Effector CD8-positive, alpha-beta T cell (primary cell): ENCODE results near the gene SH2B3.
"Not testable (repeated sequence)": the region's sequence is repeated elsewhere in the genome, so short reads cannot be mapped to it uniquely, and the experiment has no call there.

Experiments used
- DNase-seq: peaks from one replicate; lab custom pipeline; 2025; lab: John Stamatoyannopoulos, UW
- total RNA-seq, 4 experiments: gene quantifications; one replicate each; lab custom pipeline; 2026; lab: John Stamatoyannopoulos, UW

The SH2B3 gene
- total RNA-seq: 87.1 to 165 (median 113) reads per million in 4 experiments

DNA sequence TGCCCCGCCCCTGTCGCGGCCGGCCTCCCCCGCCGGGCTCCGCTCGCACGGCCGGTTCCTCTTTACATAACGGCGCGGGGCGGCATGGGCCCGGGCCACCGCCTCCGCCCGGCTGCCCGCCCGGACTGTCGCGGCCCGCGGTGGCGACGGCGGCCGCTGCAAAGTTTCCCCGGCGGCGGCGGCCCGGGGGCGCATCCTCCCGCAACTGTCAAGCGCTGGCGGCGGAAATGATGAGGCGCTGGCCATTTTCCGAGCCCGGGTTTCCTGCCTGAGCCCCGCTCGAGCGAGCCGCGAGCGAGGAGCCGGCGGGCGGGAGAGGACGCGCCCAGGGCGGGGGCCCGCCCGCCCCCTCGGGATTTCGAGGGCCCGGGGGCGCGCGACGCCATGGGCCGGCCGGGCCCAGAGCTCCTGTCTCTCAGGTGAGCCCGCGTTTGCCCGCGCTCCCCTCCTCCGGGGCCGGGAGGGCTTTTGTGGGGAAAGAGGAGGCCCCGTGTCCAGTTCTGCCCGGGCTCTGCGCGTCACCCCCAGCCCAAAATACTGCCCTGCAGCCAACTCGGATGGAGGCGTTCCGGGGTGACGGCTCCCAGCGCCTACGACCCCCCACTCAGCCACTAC is at the start of gene SH2B3:
TSS of gene SH2B3 (plus strand) at position 65 of the 615 bp plus-strand sequence. CDS start 12,223 bp downstream, outside the sequence.
- peak; percentile 75 for DNase-seq

DNA sequence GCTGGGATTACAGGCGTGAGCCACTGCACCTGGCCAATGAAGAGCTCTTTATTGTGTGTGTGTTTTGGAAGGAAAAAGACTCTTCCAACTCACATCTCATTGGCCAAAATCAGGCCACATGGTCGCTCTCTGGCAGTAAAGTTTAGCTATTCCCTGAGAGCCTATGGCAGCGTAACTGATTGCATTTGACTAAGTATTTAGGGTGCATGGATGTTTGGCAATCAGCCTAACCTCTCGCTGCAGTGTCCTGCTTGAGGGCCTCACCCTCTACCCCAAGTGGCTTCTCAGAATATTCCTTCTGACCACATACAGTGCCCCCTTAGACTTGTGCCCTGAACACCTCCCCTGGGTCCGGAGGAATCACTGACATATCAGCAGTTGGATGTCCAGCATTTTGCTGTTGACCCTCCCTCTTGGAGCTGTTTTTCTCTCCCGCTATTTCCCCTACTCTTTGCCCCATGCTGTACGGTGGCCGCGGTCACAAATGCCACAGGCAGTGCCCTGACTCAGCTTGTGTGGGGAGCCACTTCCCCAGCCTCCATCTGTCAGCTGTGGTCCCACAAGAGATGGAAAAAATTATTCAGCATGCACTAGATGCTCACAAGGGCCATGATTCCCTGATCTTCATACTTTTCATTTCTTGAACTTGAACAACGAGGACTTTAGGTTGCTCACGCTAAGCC is 46.4 kb upstream of the SH2B3 start:
- no peak for DNase-seq

DNA sequence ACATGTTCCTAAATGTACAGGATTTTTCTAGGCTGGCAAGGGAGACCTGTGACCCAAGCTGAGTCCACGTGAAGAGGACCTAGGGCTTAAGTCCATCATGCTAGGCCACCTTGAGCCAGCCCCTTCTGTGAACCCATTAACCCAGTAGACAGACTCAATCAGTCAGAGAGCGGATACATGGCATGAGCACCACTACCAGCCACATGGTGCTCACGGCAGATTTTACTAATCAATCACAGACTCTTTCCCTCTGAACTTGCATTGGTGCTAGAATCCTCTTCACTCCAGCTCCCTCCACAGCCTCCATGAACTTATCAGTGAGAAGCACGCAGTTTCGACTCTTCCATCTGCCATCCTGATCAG is 45.8 kb upstream of the SH2B3 start:
- DNase-seq: no peak

DNA sequence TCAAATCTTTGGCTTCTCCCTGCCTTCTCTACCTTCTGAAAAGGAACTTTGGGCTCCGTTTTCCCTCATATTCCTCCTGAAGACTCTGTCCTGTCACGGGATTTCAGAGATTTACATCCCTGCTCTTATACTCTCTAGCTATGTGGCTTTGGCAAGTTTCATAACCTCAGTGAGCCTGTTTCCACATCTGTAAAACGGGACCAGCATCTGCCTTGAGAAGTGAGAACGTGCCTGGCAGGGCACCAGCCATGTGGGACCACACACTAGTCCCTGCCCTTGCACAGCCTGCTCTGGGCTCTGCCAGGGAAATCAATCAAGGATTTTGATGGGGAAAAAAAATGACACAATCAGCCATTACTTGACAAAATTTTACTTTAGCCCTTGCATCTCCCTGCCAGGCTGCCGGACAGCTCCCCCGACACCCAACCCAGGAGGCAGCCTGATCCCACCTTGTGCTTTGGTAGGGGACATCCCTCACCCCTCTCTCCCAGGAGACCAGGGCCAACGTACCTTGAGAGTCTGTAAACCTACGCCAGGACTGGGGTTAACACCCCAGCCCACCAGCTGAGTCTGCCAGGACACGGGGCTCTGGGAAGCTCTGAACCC is 45.3 kb upstream of the SH2B3 start:
- no peak for DNase-seq

DNA sequence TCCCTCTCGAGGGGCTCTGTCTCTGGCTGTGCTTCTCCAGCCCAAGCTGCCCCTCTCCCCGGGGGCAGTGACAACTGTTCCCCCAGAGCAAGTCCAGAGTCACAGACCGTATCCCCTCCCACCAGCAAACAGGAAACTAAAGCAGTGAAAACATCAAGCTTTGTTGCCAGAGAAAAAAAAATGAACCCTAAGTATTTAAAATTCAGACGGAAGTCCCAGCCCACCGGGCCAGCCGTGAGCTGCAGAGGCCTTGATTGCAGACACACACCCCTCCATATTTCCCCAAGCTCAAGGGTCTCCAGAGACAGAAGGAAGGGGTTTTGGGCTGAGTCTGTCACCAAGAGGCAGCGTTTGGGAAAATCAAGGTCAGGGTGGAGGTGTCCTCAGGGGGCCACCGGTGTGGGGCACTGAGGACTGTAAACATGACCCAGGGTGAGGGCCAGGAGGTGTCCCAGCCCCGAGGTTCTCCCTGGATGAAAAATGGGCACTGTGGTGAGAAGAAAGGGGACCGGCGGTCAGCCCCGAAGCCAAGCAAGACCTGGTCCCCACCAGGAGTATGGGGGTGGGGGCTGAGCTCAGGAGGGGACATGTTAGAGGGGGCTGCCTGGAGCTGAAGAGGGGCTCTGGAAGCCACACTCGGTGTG is 44.5 kb upstream of the SH2B3 start:
- no peak for DNase-seq

DNA sequence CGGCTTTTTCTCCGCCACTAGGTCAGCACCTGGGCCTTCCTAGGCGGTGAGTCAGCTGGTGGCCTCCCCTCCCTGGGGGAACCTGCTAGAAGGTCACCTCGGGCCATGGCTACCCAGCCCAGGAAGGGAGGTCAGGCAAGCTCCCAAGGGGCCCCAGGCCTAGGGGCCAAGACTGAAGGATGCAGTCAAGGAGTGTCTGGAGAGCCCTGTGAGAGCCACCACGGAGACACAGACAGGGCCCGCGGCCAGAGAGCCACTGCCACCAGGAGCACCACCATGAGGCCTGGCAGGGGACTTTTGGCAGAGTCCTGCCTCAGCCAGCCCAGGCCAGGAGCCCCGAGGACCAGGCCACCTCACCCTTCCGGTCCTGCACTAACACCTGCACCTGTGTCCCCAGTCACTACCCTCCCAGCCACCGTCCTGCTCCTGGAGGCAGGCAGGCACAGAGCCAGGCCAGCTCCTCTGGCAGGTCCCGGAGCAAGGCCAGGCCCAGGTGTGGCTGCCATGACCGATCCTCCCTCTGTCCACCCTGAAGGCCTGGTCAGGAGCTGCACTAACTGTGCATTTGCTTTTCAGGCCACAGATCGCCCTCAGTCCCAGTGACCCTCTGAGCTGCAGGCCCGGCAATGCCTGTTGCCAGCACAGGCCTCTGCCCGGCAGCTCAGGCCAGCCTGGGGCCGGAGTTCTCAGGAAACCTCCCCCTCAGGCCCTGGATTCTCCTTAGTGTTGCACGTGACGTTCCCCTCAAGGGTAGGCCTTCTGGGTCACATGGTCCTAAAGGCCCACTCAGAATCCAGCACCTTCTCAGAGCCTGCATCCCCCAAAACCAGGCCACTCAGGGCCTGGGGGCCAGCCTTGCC is 43.8 kb upstream of the SH2B3 start:
- DNase-seq: no peak

DNA sequence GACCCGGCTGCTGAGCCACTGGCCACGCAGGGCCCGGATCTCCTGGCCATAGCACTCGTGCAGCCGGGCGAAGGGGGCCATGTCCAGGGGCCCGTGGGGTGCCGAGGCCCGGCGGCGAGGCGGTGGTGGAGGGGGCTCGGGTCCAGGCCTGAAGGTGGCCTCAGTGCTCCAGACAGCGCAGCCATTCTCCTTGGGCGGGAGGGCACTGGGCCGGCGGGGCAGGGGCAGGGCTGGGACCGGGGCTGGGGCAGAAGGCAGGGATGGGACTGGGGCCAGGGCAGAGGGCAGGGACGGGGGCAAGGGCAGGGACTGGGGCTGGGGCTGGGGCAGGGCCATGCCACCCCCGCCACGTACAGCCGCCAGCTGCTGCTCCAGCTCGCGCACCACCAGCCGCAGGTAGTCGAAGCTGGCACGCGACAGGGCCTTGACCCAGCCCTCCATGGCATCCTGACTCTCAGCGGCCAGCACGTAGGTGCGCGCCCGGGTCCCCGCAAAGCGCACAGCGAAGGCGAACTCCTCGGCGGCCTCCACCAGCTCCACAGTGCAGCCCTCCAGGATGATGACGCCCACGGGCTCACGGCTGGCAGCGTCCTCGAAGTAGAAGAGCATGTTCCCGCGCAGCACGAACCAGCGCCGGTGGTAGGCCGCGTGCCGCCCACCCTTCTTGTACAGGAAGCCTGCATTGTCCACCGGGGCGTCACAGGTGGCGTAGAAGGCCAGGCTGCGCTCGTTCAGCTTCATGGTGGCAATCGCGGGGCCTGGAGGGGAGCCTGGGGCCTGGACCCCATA is 42.8 kb upstream of the SH2B3 start:
- no peak for DNase-seq

DNA sequence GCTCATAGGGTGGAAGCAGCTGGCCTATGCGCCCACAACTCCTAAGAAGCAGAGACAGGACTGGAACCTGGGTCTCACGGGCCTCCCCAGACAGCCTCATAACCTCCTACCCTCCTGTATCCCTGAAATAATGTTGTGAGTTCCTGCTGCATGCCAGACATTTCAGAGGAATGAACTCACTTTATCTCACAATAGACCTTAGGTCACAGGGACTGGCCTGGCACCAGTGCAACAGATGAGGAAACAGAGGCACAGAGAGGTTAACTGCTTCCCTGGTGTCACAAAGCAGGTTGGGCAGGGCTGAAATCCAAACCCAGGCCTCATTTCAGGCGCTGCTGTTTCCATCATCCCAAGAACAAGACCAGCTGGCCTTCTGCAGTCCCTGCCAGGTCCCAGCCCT is 42.1 kb upstream of the SH2B3 start:
- DNase-seq: no peak

DNA sequence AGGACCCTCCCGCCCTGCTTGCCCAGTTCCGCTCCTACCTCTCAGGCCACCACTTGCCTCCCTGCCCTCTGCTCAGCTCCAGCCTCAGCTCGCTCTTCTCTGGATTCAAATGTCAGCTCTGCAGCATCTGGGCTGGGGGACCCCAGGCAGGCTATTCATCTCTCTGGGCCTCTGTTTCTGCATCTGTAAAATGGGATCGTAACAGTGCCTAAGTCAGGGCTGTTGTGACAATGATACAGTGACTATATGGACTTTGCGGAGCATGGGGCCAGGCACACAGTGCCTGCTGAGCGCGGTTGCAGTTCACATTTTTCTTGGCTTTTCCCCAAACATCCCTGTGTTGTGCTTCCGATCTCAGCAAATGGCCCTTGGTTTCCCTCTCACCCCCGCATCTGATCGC is 39.6 kb upstream of the SH2B3 start:
- no peak for DNase-seq

DNA sequence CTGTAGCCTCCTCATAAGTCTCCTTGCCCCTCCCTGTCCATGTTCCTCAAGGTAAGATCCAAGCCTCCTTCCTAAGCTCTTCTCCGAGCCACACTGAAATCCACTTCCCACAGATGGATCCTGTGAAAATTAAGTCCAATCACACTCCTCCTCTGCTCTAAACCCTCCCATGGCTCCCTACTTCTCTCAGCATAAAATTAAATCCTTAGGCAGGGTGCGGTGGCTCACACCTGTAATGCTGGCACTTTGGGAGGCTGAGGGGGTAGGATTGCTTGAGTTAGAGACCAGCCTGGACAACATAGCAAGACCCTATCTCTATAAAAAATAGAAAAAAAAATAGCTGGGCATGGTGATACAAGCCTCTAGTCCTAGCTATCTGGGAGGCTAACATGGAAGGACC is 39.1 kb upstream of the SH2B3 start:
- no peak for DNase-seq

DNA sequence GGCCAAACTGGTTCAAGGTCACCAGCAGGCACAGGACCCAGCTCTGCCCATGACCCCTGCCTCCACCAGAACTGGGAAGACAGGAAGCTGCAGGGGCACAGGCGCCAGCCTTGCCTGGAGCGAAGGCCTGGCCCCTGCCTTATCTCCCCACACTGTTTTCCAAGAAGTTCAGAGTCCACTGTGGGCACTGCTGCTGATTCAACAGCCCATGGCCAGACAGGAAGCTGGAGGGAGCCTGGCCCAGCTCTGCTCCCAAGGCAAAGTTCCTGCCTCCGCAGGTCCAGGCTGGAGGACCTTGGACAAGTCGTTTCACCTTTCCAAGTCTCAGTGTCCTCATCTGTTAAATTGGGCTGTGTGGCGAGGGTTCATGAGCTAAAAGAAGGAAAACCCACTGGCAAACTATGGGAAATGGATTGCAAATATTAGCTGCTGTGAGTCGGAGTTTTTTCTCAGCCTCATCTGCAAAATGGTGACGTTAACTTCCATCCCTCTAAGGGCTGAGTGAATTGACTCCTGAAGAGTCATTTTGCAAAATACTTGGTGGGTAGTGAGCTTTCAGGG is 38.0 kb upstream of the SH2B3 start:
- no peak for DNase-seq

DNA sequence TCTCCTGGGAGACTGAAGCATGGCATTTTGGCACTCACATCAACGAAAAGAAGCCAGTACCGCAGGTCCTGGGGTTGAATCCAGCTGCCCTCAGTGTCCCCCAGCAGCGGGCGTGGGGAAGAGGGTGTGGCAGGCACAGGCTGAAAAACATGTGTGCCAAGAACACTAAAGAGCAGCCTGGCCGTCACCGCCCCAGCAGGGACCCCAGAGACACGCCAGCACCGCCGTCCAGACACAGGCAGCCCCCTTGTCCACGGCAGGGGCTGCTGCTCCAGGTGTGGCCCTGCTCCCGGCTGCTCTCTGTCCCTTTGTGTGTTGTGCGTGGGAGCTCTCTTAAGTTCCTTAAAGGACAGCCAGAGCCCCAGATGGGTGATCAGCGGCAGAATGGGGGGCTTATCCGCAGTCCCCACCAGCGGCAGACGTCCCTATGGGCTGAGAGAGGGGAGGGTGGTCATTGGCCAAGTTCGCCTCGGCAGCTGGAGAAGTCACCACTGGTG is 37.4 kb upstream of the SH2B3 start:
- DNase-seq: no peak

DNA sequence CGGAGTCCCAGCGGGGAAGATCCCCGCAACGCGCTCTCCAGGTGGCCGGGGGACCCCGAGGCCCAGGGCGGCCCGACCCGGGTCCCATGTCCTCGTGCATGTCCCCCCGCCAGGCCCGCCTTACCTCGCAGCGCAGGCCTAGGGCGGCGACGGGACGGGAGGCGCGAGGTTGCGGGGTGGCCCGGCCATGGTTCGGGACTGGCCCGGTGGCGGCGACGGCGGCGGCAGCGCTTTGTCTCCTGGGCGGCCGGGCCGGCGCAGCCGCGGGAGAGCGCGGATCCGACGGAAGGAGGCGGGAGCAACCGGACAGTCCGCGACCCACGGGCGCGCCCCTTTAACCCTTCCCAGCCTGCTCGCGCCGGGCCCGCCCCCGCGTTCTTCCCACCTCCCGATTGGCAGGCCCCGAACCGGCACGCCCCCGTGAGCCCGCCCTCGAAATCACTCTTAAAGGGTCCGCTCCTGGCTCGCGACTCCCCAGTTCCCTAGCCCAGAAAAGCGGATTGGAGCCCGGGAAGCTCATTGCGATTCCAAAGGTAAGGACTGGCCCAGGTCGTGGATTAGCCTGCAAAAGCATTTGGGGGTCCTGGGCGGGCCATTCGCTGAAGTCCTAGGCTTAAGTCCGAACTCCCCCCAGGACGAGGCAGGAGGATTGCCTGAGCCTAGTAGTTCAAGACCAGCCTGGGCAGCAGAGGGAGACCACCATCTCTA is 36.8 kb upstream of the SH2B3 start, which contains the start of gene PHETA1:
TSS of gene PHETA1 (minus strand) at position 308 of the 708 bp plus-strand sequence. CDS start 5,668 bp downstream, outside the sequence.
- DNase-seq: peak; percentile 56

DNA sequence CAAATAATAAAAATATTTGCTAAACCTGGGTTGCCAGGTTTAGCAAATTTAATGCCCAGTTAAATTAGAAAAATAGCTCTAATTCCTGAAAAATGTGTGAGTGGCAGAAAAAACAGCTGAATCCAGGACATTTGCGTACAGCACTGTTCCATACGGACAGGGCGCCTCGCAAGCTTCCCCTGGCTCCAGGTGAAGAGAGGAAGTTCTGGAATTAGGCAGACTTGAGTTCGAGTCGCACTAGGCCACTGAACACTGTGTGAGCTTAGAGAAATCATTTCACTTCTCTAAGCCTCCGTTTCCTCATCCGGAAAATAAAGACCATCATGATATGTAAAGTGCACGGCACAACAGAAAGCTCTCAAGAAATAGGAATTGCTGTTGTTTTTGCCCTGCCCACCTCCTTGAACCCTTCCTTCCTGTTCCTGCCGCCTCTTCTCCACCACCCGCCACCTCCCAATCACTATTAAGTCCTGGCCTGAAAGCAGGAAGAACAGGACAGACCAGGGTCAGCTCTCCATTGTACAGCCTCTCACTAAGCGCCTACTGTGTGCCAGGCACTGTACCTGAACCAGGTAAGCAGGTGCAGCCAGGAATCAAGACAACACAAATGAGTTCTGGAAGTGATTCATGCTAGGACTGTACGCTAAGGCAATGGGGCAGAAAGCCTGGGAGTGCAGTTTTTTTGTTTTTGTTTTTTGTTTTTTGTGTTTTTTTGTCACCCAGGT is 36.1 kb upstream of the SH2B3 start:
- no peak for DNase-seq

DNA sequence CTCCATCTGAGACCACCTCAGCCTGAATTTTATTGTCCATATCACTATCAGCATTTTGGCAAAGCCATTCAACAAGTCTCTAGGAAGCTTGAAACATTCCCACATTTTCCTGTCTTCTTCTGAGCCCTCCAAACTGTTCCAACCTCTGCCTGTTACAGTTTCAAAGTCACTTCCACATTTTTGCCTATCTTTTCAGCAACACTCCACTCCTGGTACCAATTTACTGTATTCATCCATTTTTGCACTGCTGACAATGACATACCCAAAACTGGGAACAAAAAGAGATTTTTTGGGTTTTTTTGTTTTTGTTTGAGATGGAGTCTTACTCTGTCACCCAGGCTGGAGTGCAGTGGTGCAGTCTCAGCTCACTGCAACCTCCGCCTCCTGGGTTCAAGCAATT is 32.5 kb upstream of the SH2B3 start:
- not testable (repeated sequence) for DNase-seq

DNA sequence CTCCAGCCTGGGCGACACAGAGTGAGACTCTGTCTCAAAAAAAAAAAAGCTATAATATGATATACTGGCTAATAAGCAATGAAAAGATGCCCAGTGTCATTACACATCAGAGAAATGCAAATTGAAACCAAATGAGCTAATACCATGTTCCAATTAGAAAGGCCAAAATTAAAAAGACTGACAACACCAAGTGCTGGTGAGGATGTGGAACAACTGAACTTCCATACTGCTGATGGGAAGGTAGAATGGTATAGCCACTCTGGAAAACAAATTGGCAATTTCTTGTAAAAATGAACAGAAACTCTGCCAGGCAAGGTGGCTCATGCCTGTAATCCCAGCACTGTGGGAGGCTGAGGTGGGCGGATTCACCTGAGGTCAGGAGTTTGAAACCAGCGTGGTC is 28.3 kb upstream of the SH2B3 start:
- DNase-seq: no peak

DNA sequence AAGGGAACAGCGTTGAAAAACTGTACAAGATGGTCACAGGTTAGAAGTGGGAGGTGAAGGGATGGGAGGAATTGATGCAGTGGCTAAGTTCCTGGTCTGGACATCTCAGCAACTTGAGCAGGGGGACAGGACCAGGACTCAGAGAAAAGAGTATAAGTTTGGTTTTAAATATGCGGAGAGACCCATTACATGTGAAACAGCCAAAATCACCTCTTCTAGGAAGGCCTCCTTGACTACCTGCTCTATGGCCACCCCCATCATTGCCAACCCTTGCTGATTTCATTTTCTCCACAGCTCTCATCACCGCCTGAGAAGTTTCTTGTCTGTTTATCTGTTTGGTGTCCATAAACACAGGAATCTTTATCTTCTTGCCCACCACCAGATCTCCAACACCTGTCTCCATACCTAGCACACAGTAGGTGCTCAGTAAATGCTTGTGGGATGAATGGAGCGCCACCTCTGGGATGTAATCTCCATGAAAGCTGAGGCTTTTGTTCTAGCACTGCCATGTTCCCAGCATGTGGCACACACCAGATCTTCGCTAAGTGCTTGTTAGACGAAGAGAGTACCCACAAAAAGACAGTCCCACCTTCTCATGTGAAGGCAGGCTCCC is 25.7 kb upstream of the SH2B3 start:
- DNase-seq: no peak

DNA sequence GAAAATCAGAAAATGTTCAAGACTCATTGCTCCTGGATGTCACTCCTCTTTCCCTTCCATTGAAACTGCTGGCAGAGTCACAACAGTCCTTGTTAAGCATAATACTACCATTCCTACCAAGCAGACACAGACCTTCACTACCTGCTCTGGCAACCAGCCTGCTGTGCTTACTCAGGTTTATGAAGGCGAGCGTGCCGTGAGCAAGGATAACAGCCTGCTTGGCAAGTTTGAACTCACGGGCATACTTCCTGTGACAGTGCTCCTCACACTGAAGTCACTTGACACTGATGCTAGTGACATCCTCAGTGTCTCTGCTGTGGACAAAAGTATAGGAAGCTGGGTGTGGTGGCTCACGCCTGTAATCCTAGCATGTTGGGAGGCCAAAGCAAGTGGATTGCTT is 21.1 kb upstream of the SH2B3 start:
- DNase-seq: no peak

DNA sequence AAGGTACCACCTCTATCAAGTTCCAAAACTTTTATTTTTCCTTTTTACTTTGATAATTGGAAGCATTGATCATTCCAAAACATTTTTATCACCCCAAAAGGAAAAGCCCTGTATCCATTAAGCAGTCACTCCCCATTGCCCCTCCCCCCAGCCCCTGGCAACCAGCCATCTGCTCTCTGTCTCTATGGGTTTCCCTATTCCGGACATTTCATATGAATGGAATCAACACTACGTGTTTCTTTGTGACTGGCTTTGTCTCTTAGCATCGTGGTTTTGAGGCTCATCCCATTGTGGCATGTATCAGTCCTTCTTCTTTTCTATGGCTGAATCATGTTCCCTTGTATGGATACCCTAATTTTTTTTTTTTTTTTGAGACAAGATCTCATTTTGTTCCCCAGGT is 18.8 kb upstream of the SH2B3 start:
- DNase-seq: no peak
